Thyroid gland (tissue), 4 donors: ENCODE measurements around the gene KLHDC9.
"Not testable (repeated sequence)": the region's sequence is repeated elsewhere in the genome, so short reads cannot be mapped to it uniquely, and the experiment has no call there.

Experiments
- POLR2A ChIP-seq, 2 donors: fragments of 450-650 bp; IDR thresholded peaks; one replicate each; pipeline ENCODE4 v1.6.1; 2017; ENCODE audit warnings: antibody characterized with exemption in 2 of 2, mild to moderate bottlenecking in 2 of 2, moderate library complexity in 1 of 2
- TF ChIP-seq, protein P1 (sequence below), 6 experiments: fragments of 200-600 bp in 3 of 6; fragments of 450-650 bp in 3 of 6; sonication (generic) in 3 of 6; IDR thresholded peaks; one replicate each; pipeline ENCODE4 v1.5.1; 2016 to 2019; ENCODE audit warnings: antibody characterized with exemption in 6 of 6, mild to moderate bottlenecking in 2 of 6, inconsistent platforms in 1 of 6, moderate library complexity in 1 of 6

GRCh38 chr1:161063936-161064335 is 34.2 kb upstream of the KLHDC9 start:
- TF ChIP-seq, protein P1, sequence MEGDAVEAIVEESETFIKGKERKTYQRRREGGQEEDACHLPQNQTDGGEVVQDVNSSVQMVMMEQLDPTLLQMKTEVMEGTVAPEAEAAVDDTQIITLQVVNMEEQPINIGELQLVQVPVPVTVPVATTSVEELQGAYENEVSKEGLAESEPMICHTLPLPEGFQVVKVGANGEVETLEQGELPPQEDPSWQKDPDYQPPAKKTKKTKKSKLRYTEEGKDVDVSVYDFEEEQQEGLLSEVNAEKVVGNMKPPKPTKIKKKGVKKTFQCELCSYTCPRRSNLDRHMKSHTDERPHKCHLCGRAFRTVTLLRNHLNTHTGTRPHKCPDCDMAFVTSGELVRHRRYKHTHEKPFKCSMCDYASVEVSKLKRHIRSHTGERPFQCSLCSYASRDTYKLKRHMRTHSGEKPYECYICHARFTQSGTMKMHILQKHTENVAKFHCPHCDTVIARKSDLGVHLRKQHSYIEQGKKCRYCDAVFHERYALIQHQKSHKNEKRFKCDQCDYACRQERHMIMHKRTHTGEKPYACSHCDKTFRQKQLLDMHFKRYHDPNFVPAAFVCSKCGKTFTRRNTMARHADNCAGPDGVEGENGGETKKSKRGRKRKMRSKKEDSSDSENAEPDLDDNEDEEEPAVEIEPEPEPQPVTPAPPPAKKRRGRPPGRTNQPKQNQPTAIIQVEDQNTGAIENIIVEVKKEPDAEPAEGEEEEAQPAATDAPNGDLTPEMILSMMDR (IDR thresholded peaks at IDR 0.05): not testable (repeated sequence)
- not testable (repeated sequence) for TF ChIP-seq POLR2A (IDR thresholded peaks at IDR 0.05)
